ENCODE results near the gene EPM2A.

GRCh38 chr6:145758113-145758512, 22.8 kb upstream of the EPM2A start:
- no peak for TF ChIP-seq POLR2A (IDR thresholded peaks at IDR 0.05; ENCODE audit: borderline replicate concordance, extremely low read depth, insufficient read depth, insufficient read length)
- TF ChIP-seq CTCF (IDR thresholded peaks at IDR 0.05 in 2 of 3, conservative IDR thresholded peaks at IDR 0.05 in 1 of 3; ENCODE audit: borderline replicate concordance in 1 of 3, insufficient read depth in 1 of 3, low read depth in 2 of 3, low read length in 2 of 3): no peak
- no peak for TF ChIP-seq EZH2 (IDR thresholded peaks at IDR 0.05)
- TF ChIP-seq YY1 (IDR thresholded peaks at IDR 0.05; ENCODE audit: extremely low read depth, insufficient replicate concordance, low read depth, low read length): no peak
- TF ChIP-seq FOSL1 (IDR thresholded peaks at IDR 0.05; ENCODE audit: low read depth): no peak
- no peak for TF ChIP-seq EZH2phosphoT487 (IDR thresholded peaks at IDR 0.05; ENCODE audit: borderline replicate concordance)
- no peak for TF ChIP-seq RAD21 (IDR thresholded peaks at IDR 0.05; ENCODE audit: low read depth)
